Mesenchymal stem cell (in vitro differentiated cells and primary cell): ENCODE results near the gene SEH1L.

Experiments used
- DNase-seq: peaks from one replicate; pipeline ENCODE4 v3.0.0-alpha.2; 2013
- H2AFZ ChIP-seq: one replicate; pipeline ENCODE4 v1.6.1; 2013; ENCODE audit warnings: low read depth, mild to moderate bottlenecking, control low read depth, inconsistent platforms, low read length, moderate library complexity
- H2AK5ac ChIP-seq: 2 replicates; pipeline ENCODE4 v1.6.1; 2013; ENCODE audit warnings: low read length, moderate library complexity, mild to moderate bottlenecking, inconsistent platforms; ENCODE audit not compliant: severe bottlenecking
- H2BK120ac ChIP-seq: one replicate; pipeline ENCODE4 v1.6.1; 2013; ENCODE audit warnings: low read depth, mild to moderate bottlenecking, inconsistent platforms, low read length, moderate library complexity
- H2BK12ac ChIP-seq, 2 experiments: one replicate each; pipeline ENCODE4 v1.6.1; 2013; ENCODE audit warnings: inconsistent platforms in 2 of 2, low read length in 2 of 2, mild to moderate bottlenecking in 2 of 2, moderate library complexity in 2 of 2, control low read depth in 1 of 2
- H2BK15ac ChIP-seq: one replicate; pipeline ENCODE4 v1.6.1; 2013; ENCODE audit warnings: mild to moderate bottlenecking, low read depth, inconsistent platforms; ENCODE audit not compliant: poor library complexity, severe bottlenecking
- H2BK5ac ChIP-seq: 2 replicates; pipeline ENCODE4 v1.6.1; 2013; ENCODE audit warnings: low read depth, mild to moderate bottlenecking, low read length, control low read depth, inconsistent platforms; ENCODE audit not compliant: poor library complexity, severe bottlenecking
- H3K14ac ChIP-seq, 2 experiments: one replicate each; pipeline ENCODE4 v1.6.1; 2013; ENCODE audit warnings: inconsistent platforms in 2 of 2, low read length in 2 of 2, control low read depth in 1 of 2, mild to moderate bottlenecking in 1 of 2, moderate library complexity in 1 of 2
- H3K18ac ChIP-seq, 2 experiments: one replicate each; pipeline ENCODE4 v1.6.1; 2013; ENCODE audit warnings: inconsistent platforms in 2 of 2, low read length in 2 of 2, control low read depth in 1 of 2, low read depth in 1 of 2, mild to moderate bottlenecking in 1 of 2
- H3K23ac ChIP-seq, 2 experiments: one replicate each; pipeline ENCODE4 v1.6.1; 2013; ENCODE audit warnings: inconsistent platforms in 2 of 2, low read length in 2 of 2, mild to moderate bottlenecking in 2 of 2, moderate library complexity in 2 of 2, control low read depth in 1 of 2
- H3K27ac ChIP-seq: 2 replicates; pipeline ENCODE4 v1.5.1; 2013; ENCODE audit warnings: mild to moderate bottlenecking, moderate library complexity, low read length, control low read depth, inconsistent platforms; ENCODE audit not compliant: poor library complexity, severe bottlenecking
- H3K27me3 ChIP-seq, 2 experiments: 2 replicates each; pipeline versions ENCODE4 v1.6.1 to v1.7.0; 2013; ENCODE audit warnings: low read length in 2 of 2, mild to moderate bottlenecking in 2 of 2, moderate library complexity in 2 of 2, control low read depth in 1 of 2, inconsistent platforms in 1 of 2; ENCODE audit not compliant: control insufficient read depth in 1 of 2, insufficient read depth in 1 of 2
- H3K36me3 ChIP-seq, 2 experiments: 2 replicates each; pipeline versions ENCODE4 v1.6.1 to v1.7.0; 2013; ENCODE audit warnings: low read length in 2 of 2, control low read depth in 1 of 2, inconsistent platforms in 1 of 2, low read depth in 1 of 2, mild to moderate bottlenecking in 1 of 2; ENCODE audit not compliant: insufficient read depth in 2 of 2, control insufficient read depth in 1 of 2
- H3K4ac ChIP-seq, 2 experiments: one replicate each; pipeline ENCODE4 v1.6.1; 2013; ENCODE audit warnings: inconsistent platforms in 2 of 2, low read length in 2 of 2, mild to moderate bottlenecking in 2 of 2, moderate library complexity in 2 of 2, control low read depth in 1 of 2, low read depth in 1 of 2
- H3K4me1 ChIP-seq: 2 replicates; pipeline ENCODE4 v1.6.1; 2013; ENCODE audit warnings: low read depth, low read length, control low read depth; ENCODE audit not compliant: control insufficient read depth, insufficient read depth
- H3K4me2 ChIP-seq: 2 replicates; pipeline ENCODE4 v1.6.1; 2013; ENCODE audit warnings: low read length, mild to moderate bottlenecking, inconsistent platforms; ENCODE audit not compliant: poor library complexity, severe bottlenecking
- H3K4me3 ChIP-seq, 2 experiments: 2 replicates each; pipeline versions ENCODE4 v1.5.1 to v1.7.0; 2013; ENCODE audit warnings: low read length in 2 of 2, mild to moderate bottlenecking in 2 of 2, control low read depth in 1 of 2, low read depth in 1 of 2; ENCODE audit not compliant: insufficient read depth in 1 of 2
- H3K79me1 ChIP-seq: replicated peaks from 2 replicates; pipeline ENCODE4 v1.6.1; 2013; ENCODE audit warnings: mild to moderate bottlenecking, control low read depth, low read length, inconsistent platforms; ENCODE audit not compliant: poor library complexity, severe bottlenecking
- H3K9ac ChIP-seq: 2 replicates; pipeline ENCODE4 v1.7.0; 2013; ENCODE audit warnings: mild to moderate bottlenecking, low read length, moderate library complexity
- H3K9me3 ChIP-seq: 2 replicates; pipeline ENCODE4 v1.7.0; 2013; ENCODE audit warnings: mild to moderate bottlenecking, low read length; ENCODE audit not compliant: control insufficient read depth
- H4K8ac ChIP-seq: one replicate; pipeline ENCODE4 v1.6.1; 2013; ENCODE audit warnings: inconsistent platforms, mild to moderate bottlenecking, low read length, moderate library complexity
- H4K91ac ChIP-seq: one replicate; pipeline ENCODE4 v1.6.1; 2013; ENCODE audit warnings: mild to moderate bottlenecking, low read length, inconsistent platforms
- WGBS: methylation state at CpG from one replicate; pipeline ENCODE4 v1.1.7; 2013; ENCODE audit warnings: mixed read lengths; 5-methylcytosine and 5-hydroxymethylcytosine counted together

SEH1L gene

DNA sequence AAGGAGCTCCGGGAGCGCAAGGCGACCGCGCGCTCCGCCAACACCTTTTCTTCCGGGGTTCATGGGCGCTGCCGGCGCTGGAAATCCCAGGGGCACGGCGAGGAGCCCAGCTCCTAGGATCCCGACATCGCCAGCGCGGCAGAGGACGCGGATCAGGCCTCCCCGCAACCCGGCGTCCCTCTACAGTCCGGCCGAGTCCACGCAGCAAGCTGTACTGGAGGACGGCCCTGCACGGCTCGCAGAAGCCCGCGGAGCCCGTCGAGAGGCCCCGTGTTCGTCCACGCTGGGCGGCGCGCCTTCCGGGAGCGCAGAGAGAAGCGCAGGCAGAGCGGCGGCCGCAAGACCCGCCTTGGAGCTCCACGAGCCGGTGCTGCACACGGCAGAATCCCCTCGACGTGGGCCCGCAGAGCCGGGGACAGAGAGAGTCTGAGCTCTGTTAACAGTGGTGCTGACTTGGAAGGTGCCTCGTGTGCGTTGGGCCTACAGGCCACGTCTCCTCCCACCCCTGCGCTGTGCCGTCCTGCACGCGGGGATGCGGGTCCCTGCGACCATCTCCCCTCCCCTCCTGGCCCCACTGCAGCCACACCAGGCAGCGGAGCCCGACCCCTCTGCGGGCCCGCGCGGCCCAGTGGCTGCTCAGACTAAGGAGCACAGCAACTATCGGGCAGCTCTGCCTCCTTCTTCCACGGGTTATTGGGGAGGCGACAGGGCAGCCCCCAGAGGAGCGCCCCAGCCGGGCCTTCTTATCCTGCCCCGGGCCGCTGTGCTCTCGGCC is 35.7 kb upstream of the SEH1L start:
- H3K4me1 ChIP-seq: peaks cover 3% of the 10 kb centered on the region
- H2AK5ac ChIP-seq: no peak overlapping the region
- no peak overlapping the region for H3K27ac ChIP-seq
- H3K4me3 ChIP-seq: peak overlapping the region in 1 of 2 experiments; percentile 56
- no peak overlapping the region for H3K4ac ChIP-seq
- H4K8ac ChIP-seq: no peak overlapping the region
- no peak overlapping the region for H2AFZ ChIP-seq
- H2BK15ac ChIP-seq: no peak overlapping the region
- WGBS: 85% methylated on average over 68 of the region's 75 CpGs
- H3K14ac ChIP-seq: no peak overlapping the region
- H3K9ac ChIP-seq: no peak overlapping the region
- H3K79me1 ChIP-seq: no peaks in the 10 kb centered on the region
- DNase-seq: no peak
- no peak overlapping the region for H3K4me2 ChIP-seq
- no peak overlapping the region for H4K91ac ChIP-seq
- peaks cover 0 to 9% of the 10 kb centered on the region in 2 experiments for H3K27me3 ChIP-seq
- no peak overlapping the region for H3K23ac ChIP-seq
- no peak overlapping the region for H2BK5ac ChIP-seq
- no peak overlapping the region for H3K18ac ChIP-seq
- no peak overlapping the region for H2BK12ac ChIP-seq
- peaks cover 17% of the 10 kb centered on the region for H3K9me3 ChIP-seq
- H2BK120ac ChIP-seq: no peak overlapping the region
- peaks cover 0 to 5% of the 10 kb centered on the region in 2 experiments for H3K36me3 ChIP-seq

DNA sequence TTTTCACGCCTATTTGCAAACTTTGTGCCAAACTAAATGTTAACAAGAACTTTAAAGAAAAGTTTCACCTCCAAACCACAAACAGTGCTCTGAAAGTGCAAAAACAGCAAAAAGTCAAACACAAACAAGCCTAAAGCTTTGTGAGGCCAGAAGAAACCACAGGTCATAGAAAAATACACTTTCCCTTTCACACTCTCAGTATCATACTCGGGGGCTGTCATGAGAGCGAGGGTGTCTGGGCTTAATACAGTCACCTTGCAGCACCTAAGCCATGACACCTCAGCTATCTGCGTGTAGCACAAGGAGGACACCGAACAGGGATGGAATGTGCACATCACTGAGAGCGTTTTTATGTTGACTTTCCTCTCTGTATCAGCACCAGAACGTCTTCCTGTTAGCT is 26.6 kb upstream of the SEH1L start:
- Histone ChIP-seq H3K27ac (no peak overlapping the region), H2AFZ (no peak overlapping the region), H3K27me3 (peaks cover 0 to 9% of the 10 kb centered on the region in 2 experiments), H3K9me3 (no peaks in the 10 kb centered on the region), H3K14ac (no peak overlapping the region), H3K4me2 (no peak overlapping the region), H2BK5ac (no peak overlapping the region), H2BK12ac (no peak overlapping the region), H3K23ac (no peak overlapping the region), H3K4ac (no peak overlapping the region), H3K4me1 (peaks cover 2% of the 10 kb centered on the region), H2BK120ac (no peak overlapping the region), H3K18ac (no peak overlapping the region), H3K36me3 (no peaks in the 10 kb centered on the region), H2BK15ac (no peak overlapping the region), H3K79me1 (no peaks in the 10 kb centered on the region), H4K91ac (no peak overlapping the region), H4K8ac (no peak overlapping the region), H2AK5ac (no peak overlapping the region), H3K4me3 (no peak overlapping the region), H3K9ac (no peak overlapping the region)
- 87% methylated on average over 6 of the region's 7 CpGs for WGBS
- DNase-seq: no peak

DNA sequence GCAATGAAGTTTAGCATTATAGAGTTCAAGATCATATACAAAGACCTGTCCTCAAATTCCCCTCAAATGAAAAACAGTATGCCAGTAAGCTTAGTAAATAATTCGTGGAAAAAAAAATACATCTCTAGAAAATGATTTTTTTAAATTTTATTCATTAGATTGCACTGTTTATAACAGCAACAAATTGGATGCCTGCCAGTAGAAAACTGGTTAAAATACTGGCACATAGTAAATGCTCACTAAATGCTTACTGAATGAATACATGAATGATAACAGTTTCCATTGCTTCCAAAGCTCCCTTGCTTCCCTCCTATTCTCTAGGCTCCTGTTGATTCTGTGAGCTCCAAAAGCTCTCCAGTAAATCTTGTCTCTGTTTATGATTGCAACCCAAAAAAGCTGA is 25.5 kb upstream of the SEH1L start:
- no peak for DNase-seq
- no peak overlapping the region for H3K9ac ChIP-seq
- no peak overlapping the region for H3K27ac ChIP-seq
- H2AK5ac ChIP-seq: no peak overlapping the region
- H3K27me3 ChIP-seq: peaks cover 0 to 9% of the 10 kb centered on the region in 2 experiments
- no peak overlapping the region for H2AFZ ChIP-seq
- no peak overlapping the region for H3K14ac ChIP-seq
- no peaks in the 10 kb centered on the region for H3K79me1 ChIP-seq
- no peak overlapping the region for H3K4ac ChIP-seq
- no peak overlapping the region for H2BK15ac ChIP-seq
- no peak overlapping the region for H3K4me3 ChIP-seq
- no peak overlapping the region for H2BK5ac ChIP-seq
- no peak overlapping the region for H2BK120ac ChIP-seq
- H3K4me1 ChIP-seq: peaks cover 3% of the 10 kb centered on the region
- H2BK12ac ChIP-seq: no peak overlapping the region
- no peak overlapping the region for H4K8ac ChIP-seq
- no CpG with 5 or more reads among the region's 1 CpG for WGBS
- no peak overlapping the region for H3K4me2 ChIP-seq
- no peak overlapping the region for H3K18ac ChIP-seq
- H3K9me3 ChIP-seq: no peaks in the 10 kb centered on the region
- no peaks in the 10 kb centered on the region for H3K36me3 ChIP-seq
- no peak overlapping the region for H3K23ac ChIP-seq
- no peak overlapping the region for H4K91ac ChIP-seq

DNA sequence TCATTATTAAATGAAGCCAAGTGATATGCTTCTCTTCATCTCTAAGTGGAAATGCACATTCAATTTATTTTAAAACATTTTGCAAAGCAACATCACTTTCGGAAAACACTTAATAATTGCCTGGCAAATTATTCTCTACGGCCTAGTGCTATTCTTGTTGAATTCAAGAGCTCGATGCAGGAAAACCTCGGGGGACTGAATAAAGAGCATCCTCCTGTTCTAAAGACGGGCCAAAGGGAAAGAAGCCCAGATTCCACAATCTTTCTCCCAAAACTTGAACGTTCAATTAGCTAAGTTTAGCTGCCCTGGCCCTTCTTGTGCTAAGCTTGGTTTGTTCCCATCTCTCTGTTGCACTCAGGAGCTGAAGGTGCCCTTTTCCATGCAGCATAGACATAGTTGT is 23.2 kb upstream of the SEH1L start:
- Histone ChIP-seq H3K4me1 (peaks cover 5% of the 10 kb centered on the region), H2BK120ac (no peak overlapping the region), H3K79me1 (no peaks in the 10 kb centered on the region), H3K4ac (no peak overlapping the region), H3K23ac (no peak overlapping the region), H3K9ac (no peak overlapping the region), H3K36me3 (no peaks in the 10 kb centered on the region), H2BK12ac (no peak overlapping the region), H2AFZ (no peak overlapping the region), H2BK15ac (no peak overlapping the region), H3K4me2 (no peak overlapping the region), H3K27ac (no peak overlapping the region), H3K9me3 (no peaks in the 10 kb centered on the region), H2BK5ac (no peak overlapping the region), H3K14ac (no peak overlapping the region), H4K8ac (no peak overlapping the region), H3K27me3 (peaks cover 0 to 9% of the 10 kb centered on the region in 2 experiments), H4K91ac (no peak overlapping the region), H3K18ac (no peak overlapping the region), H2AK5ac (no peak overlapping the region), H3K4me3 (no peak overlapping the region)
- WGBS: 93% methylated on average over 6 of the region's 6 CpGs
- no peak for DNase-seq
